ENCODE data around the gene CDC14B.

DNA sequence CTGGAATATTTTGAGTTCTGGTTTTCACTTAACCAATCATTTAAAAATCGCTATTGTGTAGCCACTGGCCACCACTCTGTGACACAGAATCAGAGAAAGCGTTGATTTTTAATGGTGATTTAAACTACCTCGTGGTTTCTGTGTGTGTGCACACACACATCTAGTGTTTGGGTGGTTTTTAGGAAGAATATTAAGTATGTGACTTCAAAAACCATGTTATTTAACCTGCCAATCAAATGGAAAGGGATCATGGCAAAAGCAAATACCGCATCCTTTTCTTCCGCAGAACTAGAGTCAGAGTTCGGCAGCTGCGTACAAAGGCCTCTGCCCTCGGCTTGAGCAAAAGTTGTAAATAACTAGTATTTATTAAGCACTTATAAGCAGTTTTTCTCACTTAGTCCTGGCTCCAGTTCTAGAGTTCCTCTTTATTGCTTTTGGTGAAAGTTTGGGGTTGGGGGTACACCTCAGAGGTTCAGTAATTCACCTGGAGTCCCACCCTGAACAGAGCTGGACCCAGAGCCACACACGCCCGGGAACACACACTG lies 129.0 kb downstream of the CDC14B start:
- TF ChIP-seq, protein P1, sequence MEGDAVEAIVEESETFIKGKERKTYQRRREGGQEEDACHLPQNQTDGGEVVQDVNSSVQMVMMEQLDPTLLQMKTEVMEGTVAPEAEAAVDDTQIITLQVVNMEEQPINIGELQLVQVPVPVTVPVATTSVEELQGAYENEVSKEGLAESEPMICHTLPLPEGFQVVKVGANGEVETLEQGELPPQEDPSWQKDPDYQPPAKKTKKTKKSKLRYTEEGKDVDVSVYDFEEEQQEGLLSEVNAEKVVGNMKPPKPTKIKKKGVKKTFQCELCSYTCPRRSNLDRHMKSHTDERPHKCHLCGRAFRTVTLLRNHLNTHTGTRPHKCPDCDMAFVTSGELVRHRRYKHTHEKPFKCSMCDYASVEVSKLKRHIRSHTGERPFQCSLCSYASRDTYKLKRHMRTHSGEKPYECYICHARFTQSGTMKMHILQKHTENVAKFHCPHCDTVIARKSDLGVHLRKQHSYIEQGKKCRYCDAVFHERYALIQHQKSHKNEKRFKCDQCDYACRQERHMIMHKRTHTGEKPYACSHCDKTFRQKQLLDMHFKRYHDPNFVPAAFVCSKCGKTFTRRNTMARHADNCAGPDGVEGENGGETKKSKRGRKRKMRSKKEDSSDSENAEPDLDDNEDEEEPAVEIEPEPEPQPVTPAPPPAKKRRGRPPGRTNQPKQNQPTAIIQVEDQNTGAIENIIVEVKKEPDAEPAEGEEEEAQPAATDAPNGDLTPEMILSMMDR (IDR thresholded peaks at IDR 0.05): no peak
- TF ChIP-seq POLR2A (IDR thresholded peaks at IDR 0.05) (no peak), EP300 (IDR thresholded peaks at IDR 0.05) (no peak)
